Islet of Langerhans (tissue), 1 donor: ENCODE measurements around the gene SMIM10L2A.
"Not testable (repeated sequence)": the region's sequence is repeated elsewhere in the genome, so short reads cannot be mapped to it uniquely, and the experiment has no call there.

Source experiments
- FAIRE-seq: peaks from one replicate; lab custom pipeline; 2011; peaks lifted over from hg19 to GRCh38; lab: Jason Lieb, UNC

Gene SMIM10L2A

GRCh38 chrX:135461756-135462155 lies 40.0 kb downstream of the SMIM10L2A start:
- not testable (repeated sequence) for FAIRE-seq

- FAIRE-seq = no peak
Measured at GRCh38 chrX:135463937-135464336, 42.2 kb downstream of the SMIM10L2A start.

GRCh38 chrX:135476378-135476777 lies 54.6 kb downstream of the SMIM10L2A start:
- FAIRE-seq = no peak

GRCh38 chrX:135477576-135477975 lies 55.8 kb downstream of the SMIM10L2A start:
- peak; percentile 65 for FAIRE-seq
